ENCODE measurements around the gene IDI1.

IDI1 gene

GRCh38 chr10:1056326-1057105 lies 7.6 kb upstream of the IDI1 start, which contains the start of gene WDR37:
WDR37 (plus strand) TSS chr10:1056385; CDS start chr10:1072156, 15,771 bp downstream.
- H3K4me3 ChIP-seq (ENCODE audit: low read length) = peak within 1 kb of the TSS; percentile 96
- H2AFZ ChIP-seq (ENCODE audit: low read depth, low read length) = no peak within 1 kb of the TSS; the same call in 1 of the 2 replicates
- peaks cover 22% of the 10 kb centered on the region for H3K36me3 ChIP-seq (replicated peaks; ENCODE audit: low read depth, low read length)
- peak within 1 kb of the TSS; percentile 79 for H3K9ac ChIP-seq (ENCODE audit: low read length)
- no peak for TF ChIP-seq CTCF (IDR thresholded peaks at IDR 0.05; ENCODE audit: low read depth, low read length)
- TF ChIP-seq EZH2phosphoT487 (IDR thresholded peaks at IDR 0.05; ENCODE audit: low read depth) = no peak
- H3K4me2 ChIP-seq (ENCODE audit: low read length) = peak within 1 kb of the TSS; percentile 88
- H3K27ac ChIP-seq (ENCODE audit: low read length) = peak within 1 kb of the TSS; percentile 64
- no peaks in the 10 kb centered on the region for H3K27me3 ChIP-seq (ENCODE audit: low read depth, low read length)
- H3K79me2 ChIP-seq (ENCODE audit: low read length) = peaks cover 99% of the 10 kb centered on the region
- peaks cover 16% of the 10 kb centered on the region for H4K20me1 ChIP-seq (ENCODE audit: insufficient read depth, low read length)
- peaks cover 26% of the 10 kb centered on the region for H3K4me1 ChIP-seq (ENCODE audit: low read length)
- no peaks in the 10 kb centered on the region for H3K9me3 ChIP-seq (ENCODE audit: insufficient read depth, low read length)

GRCh38 chr10:1054684-1055083 lies 5.8 kb upstream of the IDI1 start:
- Histone ChIP-seq H3K9ac (ENCODE audit: low read length) (no peak overlapping the region), H3K36me3 (replicated peaks; ENCODE audit: low read depth, low read length) (peaks cover 33% of the 10 kb centered on the region), H3K4me2 (ENCODE audit: low read length) (peak overlapping the region; percentile 70), H3K27ac (ENCODE audit: low read length) (no peak overlapping the region), H3K4me1 (ENCODE audit: low read length) (peaks cover 27% of the 10 kb centered on the region), H3K9me3 (ENCODE audit: insufficient read depth, low read length) (no peaks in the 10 kb centered on the region), H3K27me3 (ENCODE audit: low read depth, low read length) (no peaks in the 10 kb centered on the region), H2AFZ (ENCODE audit: low read depth, low read length) (no peak overlapping the region), H3K4me3 (ENCODE audit: low read length) (no peak overlapping the region), H4K20me1 (ENCODE audit: insufficient read depth, low read length) (peaks cover 6% of the 10 kb centered on the region), H3K79me2 (ENCODE audit: low read length) (peaks cover 99% of the 10 kb centered on the region)
- TF ChIP-seq EZH2phosphoT487 (IDR thresholded peaks at IDR 0.05; ENCODE audit: low read depth) (no peak), CTCF (IDR thresholded peaks at IDR 0.05; ENCODE audit: low read depth, low read length) (no peak)

- Histone ChIP-seq H3K27ac (ENCODE audit: low read length) (peak overlapping the region; percentile 94), H3K4me2 (ENCODE audit: low read length) (peak overlapping the region; percentile 63), H3K9ac (ENCODE audit: low read length) (peak overlapping the region; percentile 71; the same call in 1 of the 2 replicates), H3K79me2 (ENCODE audit: low read length) (peaks cover 85% of the 10 kb centered on the region), H3K27me3 (ENCODE audit: low read depth, low read length) (no peaks in the 10 kb centered on the region), H3K9me3 (ENCODE audit: insufficient read depth, low read length) (no peaks in the 10 kb centered on the region), H3K4me3 (ENCODE audit: low read length) (peak overlapping the region; percentile 99), H2AFZ (ENCODE audit: low read depth, low read length) (no peak overlapping the region), H3K36me3 (replicated peaks; ENCODE audit: low read depth, low read length) (peaks cover 45% of the 10 kb centered on the region), H3K4me1 (ENCODE audit: low read length) (peaks cover 29% of the 10 kb centered on the region), H4K20me1 (ENCODE audit: insufficient read depth, low read length) (peaks cover 19% of the 10 kb centered on the region)
- TF ChIP-seq EZH2phosphoT487 (IDR thresholded peaks at IDR 0.05; ENCODE audit: low read depth) (no peak), CTCF (IDR thresholded peaks at IDR 0.05; ENCODE audit: low read depth, low read length) (no peak)
These were observed 1.6 kb upstream of the IDI1 start for GRCh38 chr10:1050554-1050953.

GRCh38 chr10:1050145-1050544 lies 1.2 kb upstream of the IDI1 start:
- no peaks in the 10 kb centered on the region for H3K27me3 ChIP-seq (ENCODE audit: low read depth, low read length)
- H3K4me1 ChIP-seq (ENCODE audit: low read length) = peaks cover 29% of the 10 kb centered on the region
- peak overlapping the region; percentile 99 for H3K4me3 ChIP-seq (ENCODE audit: low read length)
- no peaks in the 10 kb centered on the region for H3K9me3 ChIP-seq (ENCODE audit: insufficient read depth, low read length)
- TF ChIP-seq CTCF (IDR thresholded peaks at IDR 0.05; ENCODE audit: low read depth, low read length) (no peak), EZH2phosphoT487 (IDR thresholded peaks at IDR 0.05; ENCODE audit: low read depth) (no peak)
- H3K79me2 ChIP-seq (ENCODE audit: low read length) = peaks cover 85% of the 10 kb centered on the region
- peaks cover 46% of the 10 kb centered on the region for H3K36me3 ChIP-seq (replicated peaks; ENCODE audit: low read depth, low read length)
- H3K27ac ChIP-seq (ENCODE audit: low read length) = peak overlapping the region; percentile 94
- H2AFZ ChIP-seq (ENCODE audit: low read depth, low read length) = no peak overlapping the region
- peak overlapping the region; percentile 71 for H3K9ac ChIP-seq (ENCODE audit: low read length)
- peak overlapping the region; percentile 63 for H3K4me2 ChIP-seq (ENCODE audit: low read length)
- peaks cover 21% of the 10 kb centered on the region for H4K20me1 ChIP-seq (ENCODE audit: insufficient read depth, low read length)
